G401.6 (cell line): ENCODE measurements around the gene RNF40.

ENCODE experiments used
- FAIRE-seq: peaks from 2 replicates; lab custom pipeline; 2012; peaks lifted over from hg19 to GRCh38; lab: Jason Lieb, UNC

The RNF40 gene

GRCh38 chr16:30762991-30763725, 1.0 kb downstream of the RNF40 start:
- FAIRE-seq, result no peak

DNA sequence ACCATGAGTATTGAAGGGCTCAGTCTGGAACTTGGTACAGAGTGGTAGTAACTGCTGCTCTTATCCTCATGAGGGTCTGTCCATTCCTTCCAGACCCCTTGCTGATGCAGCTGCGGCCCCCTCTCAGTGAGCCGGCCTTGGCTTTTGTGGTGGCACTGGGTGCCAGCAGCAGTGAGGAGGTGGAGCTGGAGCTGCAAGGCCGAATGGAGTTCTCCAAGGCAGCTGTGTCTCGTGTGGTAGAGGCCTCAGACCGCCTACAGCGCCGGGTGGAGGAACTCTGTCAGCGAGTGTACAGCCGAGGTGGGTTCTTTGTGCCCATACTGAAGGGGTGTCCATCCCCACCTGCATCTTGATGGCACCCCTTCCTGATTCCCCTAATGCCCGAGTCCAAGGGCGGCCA, 2.0 kb downstream of the RNF40 start:
- no peak for FAIRE-seq

DNA sequence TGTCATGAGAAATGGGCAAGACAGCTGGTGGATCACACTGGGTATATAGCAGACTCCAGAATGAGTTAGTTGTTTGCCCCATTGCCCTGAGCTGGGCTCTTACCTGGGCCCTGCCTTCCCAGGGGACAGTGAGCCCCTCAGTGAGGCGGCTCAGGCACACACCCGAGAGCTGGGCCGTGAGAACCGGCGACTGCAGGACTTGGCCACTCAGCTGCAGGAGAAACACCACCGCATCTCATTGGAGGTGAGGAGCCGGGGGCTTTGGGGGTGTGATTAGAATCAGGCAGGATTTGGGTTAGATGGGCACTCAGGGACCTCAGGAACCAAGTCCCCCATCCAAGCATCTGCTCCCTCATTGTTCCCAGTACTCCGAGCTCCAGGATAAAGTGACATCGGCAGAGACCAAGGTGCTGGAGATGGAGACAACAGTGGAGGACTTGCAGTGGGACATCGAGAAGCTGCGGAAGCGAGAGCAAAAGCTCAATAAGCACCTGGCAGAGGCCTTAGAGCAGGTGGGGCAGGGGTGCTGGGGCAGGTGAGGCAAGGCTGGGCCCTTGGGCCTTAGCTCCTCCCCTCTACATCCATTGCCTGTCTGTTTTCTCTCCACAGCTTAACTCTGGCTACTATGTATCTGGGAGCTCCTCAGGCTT, 2.8 kb downstream of the RNF40 start:
- FAIRE-seq, result no peak

DNA sequence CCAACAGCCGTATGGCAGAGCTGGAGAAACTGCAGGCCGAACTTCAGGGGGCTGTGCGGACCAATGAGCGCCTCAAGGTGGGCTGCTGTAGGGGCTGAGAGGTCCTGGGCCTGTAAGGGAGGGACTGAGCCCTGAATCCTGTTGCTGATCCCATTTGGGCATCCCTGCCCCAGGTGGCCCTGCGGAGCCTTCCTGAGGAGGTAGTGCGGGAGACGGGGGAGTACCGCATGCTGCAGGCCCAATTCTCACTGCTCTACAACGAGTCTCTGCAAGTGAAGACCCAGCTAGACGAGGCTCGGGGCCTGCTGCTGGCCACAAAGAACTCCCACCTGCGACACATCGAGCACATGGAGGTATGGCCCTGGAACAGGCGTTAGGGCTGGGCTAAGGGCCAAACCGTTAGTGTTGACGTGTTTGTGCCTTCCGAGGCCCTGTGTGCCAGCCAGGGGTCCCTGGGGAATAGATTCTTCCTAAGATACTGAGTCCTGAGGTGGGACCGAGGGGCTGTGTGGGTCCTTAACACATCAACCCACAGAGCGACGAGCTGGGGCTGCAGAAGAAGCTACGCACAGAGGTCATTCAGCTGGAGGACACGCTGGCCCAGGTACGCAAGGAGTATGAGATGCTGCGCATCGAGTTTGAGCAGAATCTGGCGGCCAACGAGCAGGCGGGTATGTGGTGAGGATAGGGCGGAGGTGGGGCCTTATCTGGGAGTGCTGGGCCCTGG, 4.2 kb downstream of the RNF40 start:
- no peak for FAIRE-seq

GRCh38 chr16:30766933-30767284, 4.8 kb downstream of the RNF40 start:
- no peak for FAIRE-seq

- no peak for FAIRE-seq
These were observed 5.8 kb downstream of the RNF40 start for GRCh38 chr16:30767767-30768465.

- no peak for FAIRE-seq
These were observed 6.6 kb downstream of the RNF40 start for GRCh38 chr16:30768583-30769181.

DNA sequence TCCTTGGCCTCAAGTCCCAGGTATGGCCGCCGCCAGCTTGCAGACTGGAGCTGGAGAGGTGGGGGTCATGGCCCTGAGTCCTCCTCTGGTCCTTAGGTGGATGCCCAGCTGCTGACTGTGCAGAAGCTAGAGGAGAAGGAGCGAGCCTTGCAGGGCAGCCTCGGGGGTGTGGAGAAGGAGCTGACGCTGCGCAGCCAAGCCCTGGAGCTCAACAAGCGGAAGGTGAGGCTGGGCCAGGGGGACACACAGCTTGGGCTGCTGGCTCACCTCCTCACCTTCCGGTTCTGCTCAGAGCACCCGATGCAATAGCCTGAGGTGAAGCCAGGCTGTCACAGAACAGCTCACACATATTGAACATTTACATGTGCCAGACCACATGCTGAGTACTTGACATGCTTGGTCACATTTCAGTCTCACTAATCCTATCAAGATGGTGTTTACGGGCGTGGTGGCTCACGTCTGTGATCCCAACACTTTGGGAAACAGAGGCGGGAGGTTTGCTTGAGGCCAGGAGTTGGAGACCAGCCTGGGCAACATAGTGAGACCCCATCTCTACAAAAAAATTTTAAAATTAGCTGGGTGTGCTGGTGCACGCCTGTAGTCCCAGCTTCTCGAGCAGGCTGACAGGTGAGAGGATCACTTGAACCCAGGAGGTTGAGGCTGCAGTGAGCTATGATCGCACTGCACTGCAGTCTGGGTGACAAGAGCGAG, 7.4 kb downstream of the RNF40 start:
- FAIRE-seq, result no peak

DNA sequence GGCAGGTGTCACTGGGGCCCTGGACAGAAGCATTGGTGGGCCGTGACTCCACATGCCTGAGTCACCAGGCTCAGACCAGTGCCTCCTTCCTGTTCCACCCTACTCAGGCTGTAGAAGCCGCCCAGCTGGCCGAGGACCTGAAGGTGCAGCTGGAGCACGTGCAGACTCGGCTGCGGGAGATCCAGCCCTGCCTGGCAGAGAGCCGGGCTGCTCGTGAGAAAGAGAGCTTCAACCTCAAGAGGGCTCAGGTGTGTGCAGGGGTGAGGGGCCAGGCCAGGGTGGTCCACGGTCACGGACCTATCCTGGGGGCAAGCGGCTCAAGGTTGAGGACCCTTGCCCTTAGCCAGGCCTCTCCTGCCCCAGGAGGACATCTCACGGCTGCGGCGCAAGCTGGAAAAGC, 9.6 kb downstream of the RNF40 start:
- no peak for FAIRE-seq

DNA sequence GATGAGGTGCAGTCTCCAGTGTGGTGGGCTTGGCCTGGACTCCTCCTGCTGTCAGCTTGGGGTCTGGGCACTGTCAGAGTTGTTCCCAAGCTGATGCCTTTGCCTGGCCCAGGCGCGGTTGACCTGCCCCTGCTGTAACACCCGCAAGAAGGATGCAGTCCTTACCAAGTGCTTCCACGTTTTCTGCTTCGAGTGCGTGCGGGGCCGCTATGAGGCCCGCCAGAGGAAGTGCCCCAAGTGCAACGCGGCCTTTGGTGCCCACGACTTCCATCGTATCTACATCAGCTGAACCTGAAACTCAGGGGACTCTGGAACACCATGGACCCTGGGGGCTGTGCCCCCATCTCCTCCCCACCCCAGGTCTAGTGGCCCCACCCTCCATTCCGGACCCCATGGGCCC, 11.7 kb downstream of the RNF40 start:
- FAIRE-seq, result no peak

DNA sequence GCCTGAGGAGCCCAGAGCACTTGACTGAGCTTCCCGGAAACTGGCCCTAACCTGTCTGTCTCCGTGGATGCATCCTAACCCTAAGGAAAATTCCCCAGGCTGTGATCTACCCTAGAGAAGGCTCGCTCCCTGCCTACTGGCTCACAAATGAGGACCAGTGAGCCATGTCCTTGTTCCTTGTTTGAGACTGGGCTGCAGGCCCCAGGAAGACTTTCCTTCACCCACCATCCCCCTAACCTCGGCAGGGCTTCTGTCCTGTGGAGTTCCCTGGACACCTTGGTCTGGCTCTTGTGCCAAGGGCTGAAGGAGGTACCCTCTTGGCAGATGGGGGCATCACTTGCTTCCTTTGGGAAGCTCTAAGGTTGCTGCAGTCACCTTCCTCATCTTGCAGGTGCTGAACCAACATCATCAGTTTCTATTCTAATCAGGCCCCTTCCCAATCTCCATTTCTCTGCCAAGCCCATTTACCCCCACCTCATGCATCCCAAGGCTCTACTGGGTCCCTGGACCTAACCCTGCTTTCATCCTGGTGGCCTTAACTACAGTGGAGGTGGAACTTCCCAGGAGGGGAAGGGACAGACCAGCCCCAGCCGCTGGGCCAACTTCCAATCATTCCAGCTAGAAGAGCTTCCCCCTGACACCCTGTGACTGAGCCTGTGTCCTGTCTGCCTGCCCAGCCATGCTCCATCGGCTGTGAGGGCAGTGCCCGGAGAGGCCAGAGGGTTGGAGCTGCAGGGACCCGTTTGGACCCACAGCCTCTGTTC, 12.4 kb downstream of the RNF40 start:
- FAIRE-seq, result no peak

GRCh38 chr16:30775131-30775391, 12.9 kb downstream of the RNF40 start:
- FAIRE-seq, result no peak

DNA sequence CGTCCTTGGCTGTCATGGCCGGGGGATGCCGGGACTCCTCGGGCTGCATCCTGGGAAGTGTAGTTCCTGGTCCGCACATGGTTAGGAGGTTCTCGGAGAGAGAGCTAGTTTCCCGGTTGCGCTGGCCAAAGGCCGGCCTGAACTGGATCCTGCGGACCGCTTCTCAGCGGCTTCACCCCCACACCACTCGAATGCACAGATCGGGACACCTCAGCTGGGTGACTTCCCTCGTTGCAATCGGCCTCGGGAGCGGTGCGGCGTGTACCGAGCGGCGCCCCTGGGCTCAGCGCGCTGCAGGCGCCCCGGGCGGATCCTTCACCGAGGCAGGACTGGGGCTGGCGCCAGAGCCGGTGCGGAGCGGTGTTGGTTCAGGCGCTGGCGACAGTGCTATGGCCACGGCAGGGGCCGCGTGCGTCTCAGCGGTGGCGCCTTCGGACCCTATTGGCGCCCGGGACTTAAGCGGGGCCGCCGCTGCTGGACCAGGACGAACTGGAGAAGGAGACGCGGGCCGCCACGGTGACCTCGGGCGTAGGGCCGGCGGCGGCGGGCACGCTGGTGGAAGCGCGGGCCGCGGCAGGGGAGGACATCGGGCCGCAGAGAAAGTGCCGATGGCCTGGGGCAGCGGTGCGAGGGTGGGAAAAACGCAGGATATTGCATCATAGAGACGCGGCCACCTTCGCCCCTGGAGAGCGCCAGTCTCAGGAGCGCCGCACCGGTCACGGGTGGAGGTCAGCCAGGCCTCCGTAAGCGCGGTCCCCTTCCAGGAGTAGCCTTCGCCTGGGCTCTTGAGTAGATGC, 13.5 kb downstream of the RNF40 start:
- peak; percentile 44 for FAIRE-seq

- FAIRE-seq, result no peak
These were observed 15.6 kb downstream of the RNF40 start for GRCh38 chr16:30777591-30778297.

GRCh38 chr16:30778549-30779244, 16.6 kb downstream of the RNF40 start:
- FAIRE-seq, result no peak

GRCh38 chr16:30779596-30779995, 17.5 kb downstream of the RNF40 start:
- no peak for FAIRE-seq

GRCh38 chr16:30780021-30780420, 17.9 kb downstream of the RNF40 start:
- no peak for FAIRE-seq

DNA sequence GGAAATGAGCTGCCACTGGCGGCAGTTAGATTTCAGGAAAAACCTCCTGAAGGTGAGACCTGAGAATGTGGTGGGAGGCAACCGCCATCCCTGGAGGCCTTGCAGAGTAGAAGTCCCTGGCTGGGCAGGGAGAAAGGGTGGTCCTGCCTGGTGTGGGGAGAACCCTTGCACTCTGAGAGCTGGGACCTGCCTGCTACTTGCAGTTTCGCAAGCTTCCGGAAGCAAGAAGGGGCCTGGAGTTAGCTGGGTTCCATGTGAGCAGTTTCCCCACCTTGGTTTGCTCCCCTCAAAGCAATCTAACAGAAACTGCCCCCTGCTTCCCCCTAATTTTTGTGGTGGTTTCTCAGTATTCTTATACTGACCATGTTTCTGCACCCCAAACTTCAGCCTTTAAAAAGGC, 18.4 kb downstream of the RNF40 start:
- no peak for FAIRE-seq
